Liver (tissue), 9 donors: ENCODE measurements around the gene PIGT. TPM values are rescaled to one million over a fixed set of nuclear protein-coding genes. Genes with fewer than 3 reads are reported as not detected.

Experiments used
- DNase-seq: peaks from one replicate; pipeline ENCODE4 v3.0.0-alpha.2; 2017; ENCODE audit warnings: low spot score
- H3K27ac ChIP-seq, 2 donors: one replicate each; pipeline ENCODE4 v1.7.0; 2013; ENCODE audit warnings: inconsistent platforms in 2 of 2, low read length in 2 of 2, control low read depth in 1 of 2, low read depth in 1 of 2, mild to moderate bottlenecking in 1 of 2
- H3K27me3 ChIP-seq, 4 donors: one replicate each; pipeline versions ENCODE4 v1.6.1 to v1.7.0; 2013; ENCODE audit warnings: low read length in 3 of 4, inconsistent platforms in 1 of 4, mild to moderate bottlenecking in 1 of 4, moderate library complexity in 1 of 4; ENCODE audit not compliant: control insufficient read depth in 4 of 4, insufficient read depth in 4 of 4
- H3K36me3 ChIP-seq, 4 donors: one replicate each; pipeline versions ENCODE4 v1.6.1 to v1.7.0; 2013; ENCODE audit warnings: low read length in 3 of 4, mild to moderate bottlenecking in 3 of 4, low read depth in 1 of 4, moderate library complexity in 1 of 4; ENCODE audit not compliant: control insufficient read depth in 4 of 4, insufficient read depth in 3 of 4
- H3K4me1 ChIP-seq, 4 donors: one replicate each; pipeline versions ENCODE4 v1.6.1 to v1.7.0; 2013; ENCODE audit warnings: low read length in 3 of 4, mild to moderate bottlenecking in 3 of 4, moderate library complexity in 1 of 4; ENCODE audit not compliant: control insufficient read depth in 4 of 4, insufficient read depth in 4 of 4
- H3K4me3 ChIP-seq, 3 donors: one replicate each; pipeline versions ENCODE4 v1.6.1 to v1.7.0; 2013; ENCODE audit warnings: low read length in 3 of 3, control low read depth in 1 of 3, low read depth in 1 of 3, mild to moderate bottlenecking in 1 of 3
- H3K9ac ChIP-seq, 2 donors: one replicate each; pipeline ENCODE4 v1.7.0; 2013; ENCODE audit warnings: low read length in 2 of 2, mild to moderate bottlenecking in 2 of 2, moderate library complexity in 2 of 2, control low read depth in 1 of 2, low read depth in 1 of 2
- H3K9me3 ChIP-seq, 4 donors: one replicate each; pipeline versions ENCODE4 v1.6.1 to v1.7.0; 2013; ENCODE audit warnings: low read length in 3 of 4; ENCODE audit not compliant: control insufficient read depth in 4 of 4
- EGR1 ChIP-seq, 2 donors: IDR thresholded peaks; 2 replicates each; pipeline ENCODE4 v1.6.1; 2016 to 2018; ENCODE audit warnings: antibody characterized with exemption in 2 of 2, low read depth in 2 of 2
- FOXA1 ChIP-seq: IDR thresholded peaks from 2 replicates; pipeline ENCODE4 v1.6.1; 2016; ENCODE audit warnings: antibody characterized with exemption
- FOXA2 ChIP-seq: IDR thresholded peaks from 2 replicates; pipeline ENCODE4 v1.6.1; 2016; ENCODE audit warnings: antibody characterized with exemption
- GABPA ChIP-seq, 2 donors: IDR thresholded peaks in 1 of 2; conservative IDR thresholded peaks in 1 of 2; 2 replicates each; pipeline ENCODE4 v1.6.1; 2016; ENCODE audit warnings: antibody characterized with exemption in 2 of 2, mild to moderate bottlenecking in 1 of 2, moderate library complexity in 1 of 2
- HNF4A ChIP-seq, 2 donors: conservative IDR thresholded peaks; 2 replicates each; pipeline ENCODE4 v1.6.1; 2016; ENCODE audit warnings: antibody characterized with exemption in 2 of 2, mild to moderate bottlenecking in 2 of 2
- HNF4G ChIP-seq: IDR thresholded peaks from 2 replicates; pipeline ENCODE4 v1.6.1; 2016; ENCODE audit warnings: antibody characterized with exemption
- JUND ChIP-seq, 2 donors: IDR thresholded peaks; 2 replicates each; pipeline ENCODE4 v1.6.1; 2016; ENCODE audit warnings: antibody characterized with exemption in 2 of 2
- NR2F2 ChIP-seq: IDR thresholded peaks from 2 replicates; pipeline ENCODE4 v1.6.1; 2016; ENCODE audit warnings: antibody characterized with exemption
- RAD21 ChIP-seq, 2 donors: IDR thresholded peaks; 2 replicates each; pipeline ENCODE4 v1.6.1; 2016; ENCODE audit warnings: antibody characterized with exemption in 2 of 2, mild to moderate bottlenecking in 2 of 2
- SP1 ChIP-seq: IDR thresholded peaks from 2 replicates; pipeline ENCODE4 v1.6.1; 2018; ENCODE audit warnings: antibody characterized with exemption, mild to moderate bottlenecking
- TAF1 ChIP-seq: conservative IDR thresholded peaks from 2 replicates; pipeline ENCODE4 v1.6.1; 2016; ENCODE audit warnings: antibody characterized with exemption, mild to moderate bottlenecking
- YY1 ChIP-seq: IDR thresholded peaks from 2 replicates; pipeline ENCODE4 v1.6.1; 2016; ENCODE audit warnings: antibody characterized with exemption, mild to moderate bottlenecking
- WGBS: extraction: QIAGEN DNeasy Blood & Tissue Kit; methylation state at CpG from one replicate; pipeline ENCODE4 v1.1.7; 2013; 5-methylcytosine and 5-hydroxymethylcytosine counted together
- polyA plus RNA-seq, 2 donors: library from polyadenylated mRNA; stranded (reverse) in 1 of 2; unstranded in 1 of 2; fragments of 200-250 nt in 1 of 2; fragments of >200 nt in 1 of 2; fragmentation: Nextera tagmentation in 1 of 2; extraction: Ambion mirVana in 1 of 2; gene quantifications; one replicate each; pipeline versions ENCODE4 v1.2.1 to v1.2.3, GENCODE V29; 2013 to 2015
- total RNA-seq, 2 donors: library from RNA; depleted of rRNA; stranded (reverse); fragments of >200 nt; gene quantifications; one replicate each; pipeline ENCODE4 v1.2.3, GENCODE V29; 2014
- TF ChIP-seq, protein P1 (sequence below): fragments of 150-350 bp; IDR thresholded peaks from 2 replicates; pipeline ENCODE4 v1.5.1; 2017; ENCODE audit warnings: improper control_type of control experiment, low read depth, low read length; ENCODE audit not compliant: missing input control
- TF ChIP-seq, protein P2 (sequence below): IDR thresholded peaks from 2 replicates; pipeline ENCODE4 v1.6.1; 2016; ENCODE audit warnings: antibody characterized with exemption
- TF ChIP-seq, protein P3 (sequence below): IDR thresholded peaks from 2 replicates; pipeline ENCODE4 v1.6.1; 2016; ENCODE audit warnings: antibody characterized with exemption, mild to moderate bottlenecking
- TF ChIP-seq, protein P4 (sequence below): IDR thresholded peaks from 2 replicates; pipeline ENCODE4 v1.6.1; 2016; ENCODE audit warnings: antibody characterized with exemption
- donor health status: healthy.
- donor health status: healthy.
- donor health status: healthy.
- donor health status: healthy.
- donor health status: healthy.

Gene PIGT
- total and polyA plus RNA-seq, 4 donors = 14.4 to 64.5 (median 34.1) TPM

DNA sequence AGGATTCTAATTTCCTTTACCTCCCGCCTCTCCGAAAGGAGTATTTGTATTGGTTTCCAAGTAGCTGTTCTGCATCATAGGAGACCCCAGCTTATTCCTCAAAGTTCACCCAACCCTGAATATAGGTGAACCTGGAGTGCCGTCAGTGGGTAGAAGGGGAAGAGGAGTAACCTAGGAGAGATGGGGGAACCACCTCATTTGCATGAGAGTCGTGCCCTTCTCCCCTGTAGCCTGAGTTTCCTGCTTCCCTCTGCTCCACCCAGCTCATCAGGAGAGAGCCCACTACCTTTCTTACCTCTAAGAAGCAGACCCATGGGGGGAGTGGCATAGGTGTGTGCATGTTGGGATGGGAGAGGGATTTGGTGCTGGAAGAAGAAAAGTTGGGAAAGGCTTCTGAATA lies 36.3 kb downstream of the PIGT start:
- no peak overlapping the region for H3K27ac ChIP-seq

More for the DNA sequence above, 36.3 kb downstream of the PIGT start:
- H3K4me1 ChIP-seq = no peaks in the 10 kb centered on the region
- no peak for DNase-seq
- no peaks in the 10 kb centered on the region for H3K36me3 ChIP-seq
- TF ChIP-seq, protein P1, sequence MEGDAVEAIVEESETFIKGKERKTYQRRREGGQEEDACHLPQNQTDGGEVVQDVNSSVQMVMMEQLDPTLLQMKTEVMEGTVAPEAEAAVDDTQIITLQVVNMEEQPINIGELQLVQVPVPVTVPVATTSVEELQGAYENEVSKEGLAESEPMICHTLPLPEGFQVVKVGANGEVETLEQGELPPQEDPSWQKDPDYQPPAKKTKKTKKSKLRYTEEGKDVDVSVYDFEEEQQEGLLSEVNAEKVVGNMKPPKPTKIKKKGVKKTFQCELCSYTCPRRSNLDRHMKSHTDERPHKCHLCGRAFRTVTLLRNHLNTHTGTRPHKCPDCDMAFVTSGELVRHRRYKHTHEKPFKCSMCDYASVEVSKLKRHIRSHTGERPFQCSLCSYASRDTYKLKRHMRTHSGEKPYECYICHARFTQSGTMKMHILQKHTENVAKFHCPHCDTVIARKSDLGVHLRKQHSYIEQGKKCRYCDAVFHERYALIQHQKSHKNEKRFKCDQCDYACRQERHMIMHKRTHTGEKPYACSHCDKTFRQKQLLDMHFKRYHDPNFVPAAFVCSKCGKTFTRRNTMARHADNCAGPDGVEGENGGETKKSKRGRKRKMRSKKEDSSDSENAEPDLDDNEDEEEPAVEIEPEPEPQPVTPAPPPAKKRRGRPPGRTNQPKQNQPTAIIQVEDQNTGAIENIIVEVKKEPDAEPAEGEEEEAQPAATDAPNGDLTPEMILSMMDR = no peak
- TF ChIP-seq, protein P2, sequence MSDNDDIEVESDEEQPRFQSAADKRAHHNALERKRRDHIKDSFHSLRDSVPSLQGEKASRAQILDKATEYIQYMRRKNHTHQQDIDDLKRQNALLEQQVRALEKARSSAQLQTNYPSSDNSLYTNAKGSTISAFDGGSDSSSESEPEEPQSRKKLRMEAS = no peak
- TF ChIP-seq FOXA2 (no peak), GABPA (IDR thresholded peaks at IDR 0.05 in 1 of 2, conservative IDR thresholded peaks at IDR 0.05 in 1 of 2) (no peak), JUND (IDR thresholded peaks at IDR 0.05) (no peak), HNF4G (no peak), EGR1 (IDR thresholded peaks at IDR 0.05; ENCODE audit: low read depth in 2 of 2) (no peak), HNF4A (conservative IDR thresholded peaks at IDR 0.05) (no peak), SP1 (no peak), RAD21 (IDR thresholded peaks at IDR 0.05) (no peak), YY1 (no peak), TAF1 (no peak), NR2F2 (no peak), FOXA1 (no peak)
- TF ChIP-seq, protein P3, sequence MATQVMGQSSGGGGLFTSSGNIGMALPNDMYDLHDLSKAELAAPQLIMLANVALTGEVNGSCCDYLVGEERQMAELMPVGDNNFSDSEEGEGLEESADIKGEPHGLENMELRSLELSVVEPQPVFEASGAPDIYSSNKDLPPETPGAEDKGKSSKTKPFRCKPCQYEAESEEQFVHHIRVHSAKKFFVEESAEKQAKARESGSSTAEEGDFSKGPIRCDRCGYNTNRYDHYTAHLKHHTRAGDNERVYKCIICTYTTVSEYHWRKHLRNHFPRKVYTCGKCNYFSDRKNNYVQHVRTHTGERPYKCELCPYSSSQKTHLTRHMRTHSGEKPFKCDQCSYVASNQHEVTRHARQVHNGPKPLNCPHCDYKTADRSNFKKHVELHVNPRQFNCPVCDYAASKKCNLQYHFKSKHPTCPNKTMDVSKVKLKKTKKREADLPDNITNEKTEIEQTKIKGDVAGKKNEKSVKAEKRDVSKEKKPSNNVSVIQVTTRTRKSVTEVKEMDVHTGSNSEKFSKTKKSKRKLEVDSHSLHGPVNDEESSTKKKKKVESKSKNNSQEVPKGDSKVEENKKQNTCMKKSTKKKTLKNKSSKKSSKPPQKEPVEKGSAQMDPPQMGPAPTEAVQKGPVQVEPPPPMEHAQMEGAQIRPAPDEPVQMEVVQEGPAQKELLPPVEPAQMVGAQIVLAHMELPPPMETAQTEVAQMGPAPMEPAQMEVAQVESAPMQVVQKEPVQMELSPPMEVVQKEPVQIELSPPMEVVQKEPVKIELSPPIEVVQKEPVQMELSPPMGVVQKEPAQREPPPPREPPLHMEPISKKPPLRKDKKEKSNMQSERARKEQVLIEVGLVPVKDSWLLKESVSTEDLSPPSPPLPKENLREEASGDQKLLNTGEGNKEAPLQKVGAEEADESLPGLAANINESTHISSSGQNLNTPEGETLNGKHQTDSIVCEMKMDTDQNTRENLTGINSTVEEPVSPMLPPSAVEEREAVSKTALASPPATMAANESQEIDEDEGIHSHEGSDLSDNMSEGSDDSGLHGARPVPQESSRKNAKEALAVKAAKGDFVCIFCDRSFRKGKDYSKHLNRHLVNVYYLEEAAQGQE = no peak
- TF ChIP-seq, protein P4, sequence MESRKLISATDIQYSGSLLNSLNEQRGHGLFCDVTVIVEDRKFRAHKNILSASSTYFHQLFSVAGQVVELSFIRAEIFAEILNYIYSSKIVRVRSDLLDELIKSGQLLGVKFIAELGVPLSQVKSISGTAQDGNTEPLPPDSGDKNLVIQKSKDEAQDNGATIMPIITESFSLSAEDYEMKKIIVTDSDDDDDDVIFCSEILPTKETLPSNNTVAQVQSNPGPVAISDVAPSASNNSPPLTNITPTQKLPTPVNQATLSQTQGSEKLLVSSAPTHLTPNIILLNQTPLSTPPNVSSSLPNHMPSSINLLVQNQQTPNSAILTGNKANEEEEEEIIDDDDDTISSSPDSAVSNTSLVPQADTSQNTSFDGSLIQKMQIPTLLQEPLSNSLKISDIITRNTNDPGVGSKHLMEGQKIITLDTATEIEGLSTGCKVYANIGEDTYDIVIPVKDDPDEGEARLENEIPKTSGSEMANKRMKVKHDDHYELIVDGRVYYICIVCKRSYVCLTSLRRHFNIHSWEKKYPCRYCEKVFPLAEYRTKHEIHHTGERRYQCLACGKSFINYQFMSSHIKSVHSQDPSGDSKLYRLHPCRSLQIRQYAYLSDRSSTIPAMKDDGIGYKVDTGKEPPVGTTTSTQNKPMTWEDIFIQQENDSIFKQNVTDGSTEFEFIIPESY = no peak
- no peaks in the 10 kb centered on the region for H3K9me3 ChIP-seq
- no peaks in the 10 kb centered on the region for H3K27me3 ChIP-seq
- WGBS = 76% methylated on average over 4 of the region's 4 CpGs
- no peak overlapping the region for H3K4me3 ChIP-seq
- no peak overlapping the region for H3K9ac ChIP-seq
